GM12892 (cell line): ENCODE data around the gene TBC1D20.

ENCODE experiments used
- POLR2A ChIP-seq: IDR thresholded peaks from 2 replicates; pipeline ENCODE4 v1.6.1; 2011; ENCODE audit warnings: low read depth, low read length, control low read depth
- POLR2AphosphoS5 ChIP-seq: IDR thresholded peaks from 2 replicates; pipeline ENCODE4 v1.6.1; 2011; ENCODE audit warnings: low read depth, low read length, control low read depth
- TAF1 ChIP-seq: IDR thresholded peaks from 2 replicates; pipeline ENCODE4 v1.6.1; 2011; ENCODE audit warnings: low read depth, mild to moderate bottlenecking, control low read depth, low read length, borderline replicate concordance

DNA sequence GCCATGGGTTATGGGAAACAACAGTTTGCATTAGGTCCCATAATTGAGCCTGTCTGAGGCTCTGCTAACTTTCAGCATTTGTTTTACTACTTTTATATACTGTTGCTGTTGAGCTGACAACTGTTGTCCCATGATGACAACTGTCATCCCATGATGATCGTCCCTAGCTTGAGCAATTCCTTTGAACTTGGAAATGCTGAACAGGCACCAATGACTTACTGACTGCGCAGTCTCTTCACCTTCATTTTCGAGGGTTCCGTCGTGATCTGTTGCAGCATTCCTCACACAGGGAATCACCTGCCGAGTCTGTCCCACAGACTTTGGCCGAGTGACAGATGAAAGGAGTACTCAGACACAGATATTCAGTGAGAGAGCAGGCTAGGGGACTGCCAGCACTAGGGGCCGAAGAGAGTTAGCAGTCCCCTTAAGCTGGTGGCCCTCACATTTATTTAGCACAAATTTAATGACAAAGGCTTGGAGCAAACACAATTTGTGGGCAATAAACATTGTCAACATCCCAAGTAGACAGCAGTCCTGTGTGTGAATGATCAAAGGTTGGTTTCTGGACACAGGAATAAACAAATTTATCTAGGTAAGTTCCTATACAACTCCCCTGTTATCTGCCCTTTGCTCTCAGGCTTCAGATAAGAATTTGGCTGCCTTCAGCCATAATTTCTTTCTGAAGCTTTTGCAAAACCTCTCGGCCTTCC is 10.0 kb upstream of the TBC1D20 start:
- no peak for TF ChIP-seq POLR2A
- no peak for TF ChIP-seq TAF1
- TF ChIP-seq POLR2AphosphoS5 = no peak
